Ishikawa (cell line): Measurements from ENCODE around the gene GFPT1.

Experiments
- EGR1 ChIP-seq: IDR thresholded peaks from 2 replicates; pipeline ENCODE4 v1.6.1; 2012
- MAX ChIP-seq: IDR thresholded peaks from 2 replicates; pipeline ENCODE4 v1.6.1; 2012
- TAF1 ChIP-seq: IDR thresholded peaks from 2 replicates; pipeline ENCODE4 v1.6.1; 2012; ENCODE audit warnings: low read depth, mild to moderate bottlenecking

GRCh38 chr2:69309351-69310110 is 77.5 kb downstream of the GFPT1 start:
- TF ChIP-seq TAF1 (no peak), EGR1 (no peak), MAX (no peak)
